IMR-90 (cell line): ENCODE results near the gene C15orf61. TPM values are rescaled to one million over a fixed set of nuclear protein-coding genes. Genes with fewer than 3 reads are reported as not detected.

Source experiments
- ATAC-seq: fragments of 200-7000 bp; cut with Tn5 transposase; 2 replicates; pipeline ENCODE4 v1.9.1; 2020; ENCODE audit warnings: low read depth, mild to moderate bottlenecking, moderate library complexity
- BruUV-seq: library from RNA; stranded (reverse); fragments of 400-500 nt; replicated peaks from 2 replicates; lab custom pipeline; 2021; lab: Mats Ljungman, UMichigan
- CTCF ChIA-PET: fragments of 300-600 bp; formaldehyde crosslinking; extraction: SDS; loops from one replicate; lab custom pipeline; 2021; ENCODE audit warnings: antibody characterized with exemption; lab: Yijun Ruan, JAX
- POLR2A ChIA-PET: fragments of 300-600 bp; sonication (Branson Sonifier 250); formaldehyde crosslinking; loops from one replicate; lab custom pipeline; 2022; ENCODE audit warnings: antibody characterized with exemption; ENCODE audit not compliant: unreplicated experiment; lab: Charles Lee
- DNase-seq: peaks from one replicate; pipeline ENCODE4 v3.0.0; 2013
- H2AFZ ChIP-seq: replicated peaks from 2 replicates; pipeline ENCODE3; 2013; ENCODE audit warnings: low read length, mild to moderate bottlenecking; ENCODE audit not compliant: poor library complexity
- H2AK5ac ChIP-seq: 2 replicates; pipeline ENCODE4 v1.6.1; 2013; ENCODE audit warnings: low read depth, low read length, inconsistent platforms
- H2AK9ac ChIP-seq: replicated peaks from 2 replicates; pipeline ENCODE3; 2013; ENCODE audit warnings: mild to moderate bottlenecking, low read depth, low read length, moderate library complexity; ENCODE audit not compliant: poor library complexity
- H2BK120ac ChIP-seq: 2 replicates; pipeline ENCODE4 v1.6.1; 2013; ENCODE audit warnings: low read depth, low read length, inconsistent platforms
- H2BK15ac ChIP-seq: 3 replicates; pipeline ENCODE4 v1.6.1; 2013; ENCODE audit warnings: low read depth, low read length, inconsistent platforms
- H2BK20ac ChIP-seq: 2 replicates; pipeline ENCODE4 v1.6.1; 2013; ENCODE audit warnings: low read depth, mild to moderate bottlenecking, inconsistent platforms, low read length, moderate library complexity
- H2BK5ac ChIP-seq: 2 replicates; pipeline ENCODE4 v1.6.1; 2013; ENCODE audit warnings: mild to moderate bottlenecking, low read depth, low read length, inconsistent platforms; ENCODE audit not compliant: poor library complexity, severe bottlenecking
- H3K14ac ChIP-seq: replicated peaks from 2 replicates; pipeline ENCODE4 v1.6.1; 2013; ENCODE audit warnings: low read depth, low read length, inconsistent platforms
- H3K18ac ChIP-seq: 2 replicates; pipeline ENCODE4 v1.6.1; 2013; ENCODE audit warnings: low read depth, low read length, control low read depth
- H3K23ac ChIP-seq: 2 replicates; pipeline ENCODE4 v1.6.1; 2013; ENCODE audit warnings: low read depth, low read length, inconsistent platforms
- H3K27ac ChIP-seq: 2 replicates; pipeline ENCODE4 v1.5.1; 2013; ENCODE audit warnings: mild to moderate bottlenecking, control low read depth, low read length; ENCODE audit not compliant: insufficient read depth
- H3K27me3 ChIP-seq: 2 replicates; pipeline ENCODE4 v1.6.1; 2013; ENCODE audit warnings: low read length; ENCODE audit not compliant: control insufficient read depth, insufficient read depth
- H3K36me3 ChIP-seq: 2 replicates; pipeline ENCODE4 v1.6.1; 2013; ENCODE audit warnings: low read length, mixed read lengths; ENCODE audit not compliant: control insufficient read depth, insufficient read depth
- H3K4ac ChIP-seq: 2 replicates; pipeline ENCODE4 v1.6.1; 2013; ENCODE audit warnings: low read depth, low read length, inconsistent platforms
- H3K4me1 ChIP-seq: 2 replicates; pipeline ENCODE4 v1.6.1; 2013; ENCODE audit warnings: low read length, mixed read lengths; ENCODE audit not compliant: control insufficient read depth, insufficient read depth
- H3K4me2 ChIP-seq: 2 replicates; pipeline ENCODE4 v1.6.1; 2013; ENCODE audit warnings: low read depth, mild to moderate bottlenecking, control low read depth, low read length, moderate library complexity
- H3K4me3 ChIP-seq: 2 replicates; pipeline ENCODE4 v1.5.1; 2013; ENCODE audit warnings: low read depth, mild to moderate bottlenecking, control low read depth, low read length, moderate library complexity; ENCODE audit not compliant: insufficient read depth
- H3K56ac ChIP-seq: 2 replicates; pipeline ENCODE4 v1.6.1; 2013; ENCODE audit warnings: low read length, inconsistent platforms; ENCODE audit not compliant: insufficient read depth; ENCODE audit errors: extremely low read depth
- H3K79me1 ChIP-seq, 2 experiments: 2 replicates each; pipeline ENCODE4 v1.6.1; 2013; ENCODE audit warnings: low read length in 2 of 2, inconsistent platforms in 1 of 2, low read depth in 1 of 2
- H3K9ac ChIP-seq: 2 replicates; pipeline ENCODE4 v1.6.1; 2013; ENCODE audit warnings: low read depth, low read length, control low read depth
- H3K9me1 ChIP-seq: 2 replicates; pipeline ENCODE4 v1.6.1; 2013; ENCODE audit warnings: low read length, inconsistent platforms; ENCODE audit not compliant: insufficient read depth
- H3K9me3 ChIP-seq: 2 replicates; pipeline ENCODE4 v1.6.1; 2013; ENCODE audit warnings: low read length; ENCODE audit not compliant: control insufficient read depth, insufficient read depth
- H4K20me1 ChIP-seq: 2 replicates; pipeline ENCODE4 v1.6.1; 2013; ENCODE audit warnings: low read length, inconsistent platforms; ENCODE audit not compliant: insufficient read depth
- H4K5ac ChIP-seq: 2 replicates; pipeline ENCODE4 v1.6.1; 2013; ENCODE audit warnings: mild to moderate bottlenecking, low read depth, low read length, control low read depth
- H4K8ac ChIP-seq, 2 experiments: 2 replicates each; pipeline ENCODE4 v1.6.1; 2013; ENCODE audit warnings: low read depth in 2 of 2, low read length in 2 of 2, control low read depth in 1 of 2, inconsistent platforms in 1 of 2
- H4K91ac ChIP-seq: 2 replicates; pipeline ENCODE4 v1.6.1; 2013; ENCODE audit warnings: low read depth, low read length, inconsistent platforms; ENCODE audit not compliant: insufficient read depth
- BHLHE40 ChIP-seq: fragments of 150-350 bp; IDR thresholded peaks from 2 replicates; pipeline ENCODE4 v1.6.1; 2016; ENCODE audit warnings: mild to moderate bottlenecking, low read depth, low read length
- CEBPB ChIP-seq: IDR thresholded peaks from 2 replicates; pipeline ENCODE4 v1.6.1; 2012; ENCODE audit warnings: low read depth, low read length, improper control_type of control experiment
- MXI1 ChIP-seq: IDR thresholded peaks from 2 replicates; pipeline ENCODE4 v1.6.1; 2012; ENCODE audit warnings: low read depth, mild to moderate bottlenecking, low read length, moderate library complexity, borderline replicate concordance
- NFE2L2 ChIP-seq: fragments of 150-350 bp; IDR thresholded peaks from 2 replicates; pipeline ENCODE4 v1.6.1; 2016; ENCODE audit warnings: low read depth, mild to moderate bottlenecking, low read length
- USF2 ChIP-seq: fragments of 150-350 bp; IDR thresholded peaks from 2 replicates; pipeline ENCODE4 v1.6.1; 2017; ENCODE audit warnings: mild to moderate bottlenecking, antibody characterized with exemption, low read length, low read depth
- WGBS, 2 experiments: methylation state at CpG; one replicate each; pipeline versions ENCODE4 v1.1.5 to v1.1.7; 2013; ENCODE audit warnings: missing lambda C conversion rate in 2 of 2; ENCODE audit not compliant: insufficient read length in 1 of 2; ENCODE audit errors: extremely low coverage in 2 of 2; 5-methylcytosine and 5-hydroxymethylcytosine counted together
- dilution Hi-C: fragments of 300-500 bp; cut with HindIII; formaldehyde crosslinking; loops from one replicate; pipeline ENCODE4 v1.14.3; 2018; ENCODE audit warnings: low sequenced_read_pairs; ENCODE audit not compliant: unreplicated experiment
- in situ Hi-C: fragments of 300-500 bp; cut with MboI; formaldehyde crosslinking; loops from 3 replicates; pipeline ENCODE4 v1.14.3; 2019; ENCODE audit warnings: low sequenced_read_pairs, inconsistent platforms, mixed read lengths
- intact Hi-C: fragments of 100-400 bp; cut with micrococcal nuclease; formaldehyde crosslinking; loops from 2 replicates; pipeline ENCODE4 v1.10.0; 2022
- polyA plus RNA-seq, 3 experiments: library from polyadenylated mRNA; depleted of rRNA; stranded (reverse); fragments of >200 nt; gene quantifications; 2 replicates each; pipeline ENCODE4 v1.2.3, GENCODE V29; 2012; ENCODE audit warnings: low replicate concordance in 1 of 3
- total RNA-seq: library from RNA; depleted of rRNA; stranded (reverse); fragments of >200 nt; gene quantifications from 2 replicates; pipeline ENCODE4 v1.2.3, GENCODE V29; 2012

The C15orf61 gene
- total and polyA plus RNA-seq, 2 of the 4 experiments (the other 2 are of a cell fraction) = 1.4 to 2.5 TPM

GRCh38 chr15:67472957-67473356, 48.0 kb upstream of the C15orf61 start:
- Histone ChIP-seq H3K79me1 (no peaks in the 10 kb centered on the region), H2BK20ac (no peak overlapping the region), H3K56ac (no peak overlapping the region), H3K9ac (no peak overlapping the region), H4K20me1 (no peaks in the 10 kb centered on the region), H3K23ac (no peak overlapping the region), H3K4ac (no peak overlapping the region), H3K14ac (no peak overlapping the region), H3K27ac (no peak overlapping the region), H3K4me1 (peaks cover 5% of the 10 kb centered on the region), H4K5ac (no peak overlapping the region), H3K27me3 (peaks cover 3% of the 10 kb centered on the region; the same call in 1 of the 2 replicates), H4K8ac (no peak overlapping the region), H2BK5ac (no peak overlapping the region), H3K4me2 (no peak overlapping the region), H2BK15ac (no peak overlapping the region), H2BK120ac (no peak overlapping the region), H2AK9ac (no peak overlapping the region), H3K18ac (no peak overlapping the region), H3K9me1 (peaks cover 3% of the 10 kb centered on the region; the same call in 1 of the 2 replicates), H2AK5ac (peak overlapping the region; percentile 28; the same call in 1 of the 2 replicates), H3K4me3 (no peak overlapping the region), H4K91ac (no peak overlapping the region), H3K36me3 (no peaks in the 10 kb centered on the region), H2AFZ (no peak overlapping the region), H3K9me3 (no peaks in the 10 kb centered on the region)
- intact Hi-C loops = no loop called here
- dilution Hi-C loops = no loop called here
- ChIA-PET CTCF (no interaction called here), POLR2A (no interaction called here)
- BruUV-seq = no TSS peak
- DNase-seq (peak; percentile 66), ATAC-seq (peak; percentile 90)
- TF ChIP-seq NFE2L2 = no peak
- no peak for TF ChIP-seq BHLHE40
- 0 out of 2 replicates have a peak, but pooled peaks have one; percentile 14 for TF ChIP-seq CEBPB
- TF ChIP-seq USF2 = no peak
- TF ChIP-seq MXI1 = peak; percentile 87; the same call in 1 of the 2 replicates
- WGBS, 2 experiments = no CpG with 5 or more reads among the region's 1 CpG
- in situ Hi-C loops = no loop called here
